GM21717 (cell line): ENCODE data around the gene OBSL1.
A peak's percentile ranks its signal among the peaks of the same experiment; 100 is the strongest.

ENCODE experiments used
- ATAC-seq: cut with Tn5 transposase; IDR thresholded peaks from one replicate; pipeline ENCODE4 v1.9.1; 2021; ENCODE audit warnings: mild to moderate bottlenecking, moderate library complexity; ENCODE audit not compliant: unreplicated experiment

Gene OBSL1

DNA sequence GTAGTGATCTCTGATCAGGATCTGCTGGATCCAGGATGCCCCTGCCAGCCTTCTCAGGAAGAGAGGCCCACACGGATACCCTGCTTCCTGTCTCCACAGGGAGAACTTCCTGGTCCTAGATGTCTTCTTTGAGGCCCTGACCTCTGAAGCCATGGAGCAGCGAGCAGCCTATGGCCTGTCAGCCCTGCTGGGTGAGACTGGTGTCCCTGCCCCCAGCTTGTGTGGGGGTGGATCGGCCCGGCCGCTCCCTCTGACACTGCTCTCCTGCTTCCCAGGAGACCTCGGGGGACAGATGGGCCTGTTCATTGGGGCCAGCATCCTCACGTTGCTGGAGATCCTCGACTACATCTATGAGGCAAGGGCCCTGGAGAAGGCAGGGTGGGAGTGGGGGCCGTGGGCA, 34.4 kb downstream of the OBSL1 start:
- ATAC-seq = no peak

DNA sequence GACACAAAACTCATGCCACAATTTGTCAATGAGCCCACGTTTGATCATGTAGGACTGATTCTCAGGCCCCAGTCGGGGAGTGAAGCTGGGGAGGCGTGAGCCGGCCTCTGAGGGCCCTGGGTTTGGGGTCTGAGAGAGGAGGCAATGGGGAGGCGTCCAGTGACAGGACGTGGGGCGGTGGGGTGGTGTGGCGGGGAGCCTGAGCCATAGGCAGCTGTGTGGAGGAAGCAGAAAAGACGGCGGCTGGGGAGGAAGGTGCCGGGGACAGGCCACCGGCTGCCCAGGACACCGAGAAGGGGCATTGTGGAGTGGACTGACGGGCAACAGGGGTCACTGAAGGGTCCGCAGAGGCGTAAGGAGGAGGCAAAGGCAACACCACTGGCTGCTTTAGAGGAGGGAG, 34.9 kb downstream of the OBSL1 start:
- no peak for ATAC-seq

DNA sequence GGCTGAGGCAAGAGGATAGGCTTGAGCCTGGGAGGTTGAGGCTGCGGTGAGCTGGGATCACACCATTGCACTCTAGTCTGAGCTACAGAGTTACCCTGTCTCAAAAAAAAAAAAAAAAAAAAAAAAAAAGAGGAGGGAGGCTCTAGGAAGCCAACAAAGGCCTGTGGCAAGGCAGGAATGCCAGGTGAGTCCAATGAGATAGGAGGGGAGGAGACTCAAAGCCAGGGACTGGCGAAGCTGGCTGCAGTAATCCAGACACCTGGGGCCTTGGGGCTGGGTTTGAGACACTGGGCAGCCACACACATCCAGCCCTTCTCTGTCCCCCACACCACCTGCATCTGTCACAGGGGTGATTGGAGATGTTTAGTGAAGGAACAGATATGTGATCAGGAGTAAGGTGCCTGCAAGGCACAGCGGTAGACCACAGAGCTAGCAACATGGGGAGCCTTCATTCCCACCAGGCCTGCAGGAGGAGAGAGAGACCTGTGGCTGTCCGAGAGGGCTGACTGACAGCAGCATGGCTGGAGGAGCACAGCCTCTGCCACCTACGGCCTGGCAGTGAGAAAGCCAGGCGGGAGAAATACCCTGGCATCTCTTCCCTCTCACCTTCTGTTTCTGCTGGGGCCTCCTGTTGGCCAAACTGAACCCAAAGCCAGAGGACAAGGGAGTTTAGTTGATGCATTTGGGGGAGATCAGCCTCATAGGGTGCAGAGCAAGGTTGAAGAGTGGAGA, 37.2 kb downstream of the OBSL1 start:
- no peak for ATAC-seq

DNA sequence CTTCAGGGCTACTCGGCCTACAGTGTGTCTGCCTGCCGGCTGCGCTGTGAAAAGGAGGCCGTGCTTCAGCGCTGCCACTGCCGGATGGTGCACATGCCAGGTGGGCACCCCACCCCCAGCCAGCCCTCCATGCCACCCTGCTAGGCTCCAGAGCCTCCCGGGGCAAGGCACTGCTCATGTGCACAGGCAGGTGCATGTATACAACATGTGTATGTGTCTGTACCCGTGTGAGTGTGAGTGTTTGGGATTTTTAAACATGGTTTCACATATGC, 39.0 kb downstream of the OBSL1 start:
- ATAC-seq = no peak

DNA sequence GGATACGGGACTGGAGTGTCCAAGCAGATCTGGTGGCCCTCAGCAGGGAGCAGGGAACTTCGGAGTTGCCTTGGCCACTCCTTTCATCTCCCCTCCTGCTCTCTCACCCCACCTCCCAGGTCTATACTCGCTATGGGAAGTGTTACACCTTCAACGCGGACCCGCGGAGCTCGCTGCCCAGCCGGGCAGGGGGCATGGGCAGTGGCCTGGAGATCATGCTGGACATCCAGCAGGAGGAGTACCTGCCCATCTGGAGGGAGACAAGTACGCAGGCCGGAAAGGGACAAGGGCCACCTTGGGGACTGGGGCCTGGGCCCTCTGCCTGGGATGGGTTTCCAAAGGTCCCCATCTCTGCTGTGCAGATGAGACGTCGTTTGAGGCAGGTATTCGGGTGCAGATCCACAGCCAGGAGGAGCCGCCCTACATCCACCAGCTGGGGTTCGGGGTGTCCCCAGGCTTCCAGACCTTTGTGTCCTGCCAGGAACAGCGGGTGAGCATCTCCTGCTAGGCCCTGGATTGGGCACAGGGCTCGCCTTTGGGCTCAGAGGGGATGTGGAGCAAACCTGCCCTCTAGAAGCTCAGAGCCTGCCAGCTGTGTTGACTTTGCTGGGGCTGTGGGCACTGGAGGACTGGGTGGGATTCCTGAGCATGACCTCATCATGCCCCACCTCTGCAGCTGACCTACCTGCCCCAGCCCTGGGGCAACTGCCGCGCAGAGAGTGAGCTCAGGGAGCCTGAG, 39.5 kb downstream of the OBSL1 start:
- no peak for ATAC-seq

DNA sequence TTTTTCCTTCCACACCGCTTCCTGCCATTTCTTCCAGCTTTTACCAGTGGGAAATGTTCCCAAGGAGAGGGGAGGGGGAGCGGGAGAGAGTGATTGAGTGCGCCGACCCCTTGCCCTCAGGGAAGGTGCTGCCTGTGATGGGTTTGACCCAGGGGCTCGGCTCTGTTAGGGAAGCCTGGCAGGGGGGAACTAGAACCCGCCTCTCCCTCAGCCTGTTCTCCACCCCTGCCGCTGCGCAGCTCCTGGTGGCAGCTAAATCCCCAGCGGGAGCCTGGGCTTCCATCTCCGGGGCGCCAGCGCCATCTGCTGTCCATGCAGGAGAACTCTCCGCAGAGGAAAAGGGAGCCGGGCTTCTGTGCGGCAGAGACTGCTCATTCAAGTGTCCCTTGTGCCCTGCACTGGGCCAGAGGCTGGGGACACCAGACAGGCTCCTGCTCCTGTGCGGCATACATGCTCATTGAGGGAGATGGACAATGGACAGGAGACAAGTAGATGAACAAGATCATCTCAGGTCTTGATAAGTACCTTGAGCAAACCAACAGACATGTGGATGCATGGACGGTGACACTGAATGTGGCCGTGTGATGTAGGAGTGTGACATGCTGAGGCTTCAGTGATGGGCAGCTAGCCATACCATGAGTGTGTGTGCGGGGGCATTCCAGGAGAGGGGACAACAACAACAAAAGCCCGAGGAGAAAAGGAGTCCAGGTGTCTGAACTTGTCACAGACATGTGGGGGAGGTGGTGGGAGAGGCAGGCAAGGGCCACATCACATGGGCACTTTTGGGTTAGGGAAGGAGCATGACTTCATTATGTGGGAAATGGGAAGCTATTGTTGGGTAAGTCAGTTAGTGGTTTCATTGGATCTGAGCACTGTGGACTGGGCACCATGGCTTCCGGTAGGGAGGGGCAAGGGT, 41.0 kb downstream of the OBSL1 start:
- ATAC-seq = peak; percentile 82

DNA sequence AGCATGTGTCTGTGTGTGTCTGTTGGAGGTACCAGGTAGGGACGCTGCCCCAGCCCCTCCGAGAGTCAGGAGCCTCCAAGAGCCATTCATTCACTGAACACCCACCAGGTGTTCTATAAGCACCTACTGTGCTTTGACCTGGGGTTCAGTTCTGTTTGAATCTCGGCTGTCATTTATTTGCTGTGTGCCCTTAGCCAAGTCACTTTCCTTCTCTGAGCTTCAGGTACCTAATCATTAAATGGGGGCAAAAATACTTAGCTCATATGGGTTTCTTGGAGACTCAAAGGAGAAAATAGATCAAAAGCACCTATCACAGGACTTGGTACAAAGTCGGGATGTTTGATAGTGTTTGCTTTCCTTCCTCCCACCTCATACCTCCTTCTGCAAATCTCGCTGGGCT, 43.9 kb downstream of the OBSL1 start:
- ATAC-seq = no peak

DNA sequence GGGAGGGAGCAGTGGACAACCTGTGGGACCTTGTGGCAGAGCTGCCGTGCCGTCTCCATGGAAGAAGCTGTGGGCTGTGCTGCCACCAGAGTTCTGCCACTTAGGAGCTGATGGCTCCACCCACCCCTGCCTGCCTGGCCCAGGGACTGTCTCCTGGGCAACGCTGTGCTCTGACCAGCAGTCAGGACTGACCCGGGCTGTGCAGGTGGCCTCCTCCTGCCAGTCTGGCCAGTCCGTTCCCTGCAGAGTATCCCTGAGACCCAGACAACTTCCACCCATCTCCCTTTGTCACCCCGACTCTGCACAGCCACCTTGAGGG, 44.3 kb downstream of the OBSL1 start:
- no peak for ATAC-seq

DNA sequence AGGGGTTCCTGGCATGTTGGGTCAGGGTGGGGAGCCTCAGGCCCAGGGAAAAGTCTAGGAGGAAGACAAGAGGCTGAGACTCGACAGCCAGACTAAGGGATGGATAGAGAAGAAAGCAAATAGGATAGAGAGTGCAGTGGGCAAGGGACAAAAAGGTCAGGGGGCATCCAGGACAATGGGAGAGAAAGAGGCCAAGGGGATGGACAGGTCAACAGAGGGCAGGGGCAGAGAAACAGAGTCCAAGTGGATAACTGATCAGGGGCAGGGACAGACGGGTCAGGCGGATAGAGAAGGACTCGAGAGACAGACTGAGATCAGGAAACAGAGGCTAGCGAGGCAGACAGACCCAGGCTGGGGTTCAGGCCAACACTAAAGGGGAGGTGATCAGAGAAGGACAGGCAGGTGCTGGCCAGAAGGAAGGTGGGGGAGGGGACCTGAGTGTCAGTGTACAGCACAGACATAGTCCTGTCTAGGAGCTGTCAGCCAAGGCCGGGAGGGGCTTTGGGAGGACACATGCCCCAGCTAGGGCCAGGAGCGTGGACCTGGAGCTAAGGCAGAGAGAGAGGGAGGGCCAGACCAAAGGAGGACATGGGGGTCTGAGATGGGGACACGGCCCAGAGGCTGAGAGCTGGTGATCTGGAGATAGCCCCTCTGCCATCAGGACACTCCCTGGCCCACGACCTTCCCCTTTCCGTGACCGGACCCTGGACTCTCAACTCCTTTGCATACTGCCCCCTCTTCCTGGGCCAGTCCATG, 44.8 kb downstream of the OBSL1 start:
- no peak for ATAC-seq

DNA sequence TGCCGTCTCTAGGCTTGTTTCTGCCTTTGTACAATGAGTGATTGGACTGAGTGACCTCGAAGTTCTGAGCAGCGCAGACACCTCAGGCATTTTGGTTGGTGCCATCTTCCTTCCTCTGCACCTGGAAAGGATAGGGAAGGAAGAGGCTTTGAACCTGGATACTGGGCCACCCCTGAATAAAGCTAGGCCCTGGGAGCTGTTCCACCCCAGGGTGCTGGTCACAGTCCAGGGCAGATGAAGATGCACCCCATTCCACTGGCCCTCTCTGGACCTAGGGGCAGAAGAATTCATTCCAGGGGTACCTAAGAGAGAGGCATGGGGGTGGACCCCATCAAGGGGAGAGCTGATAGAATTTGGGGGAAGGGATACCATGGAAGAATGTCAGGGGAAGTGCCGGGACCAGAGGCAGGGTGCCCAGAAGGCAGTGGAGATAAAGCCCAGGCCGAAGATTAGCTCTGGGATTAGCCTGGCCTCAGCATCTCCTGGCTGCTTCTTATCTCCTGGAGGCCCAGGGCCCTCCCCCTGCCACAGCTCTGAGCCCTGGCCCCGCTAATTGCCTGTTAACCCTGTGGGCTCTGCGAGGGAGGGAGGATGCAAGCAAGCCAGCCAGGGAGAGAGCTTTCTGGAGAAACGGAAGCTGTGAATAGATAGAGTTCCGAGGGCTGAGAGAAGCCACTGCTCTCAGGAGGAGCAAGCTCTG, 45.7 kb downstream of the OBSL1 start:
- ATAC-seq = no peak

DNA sequence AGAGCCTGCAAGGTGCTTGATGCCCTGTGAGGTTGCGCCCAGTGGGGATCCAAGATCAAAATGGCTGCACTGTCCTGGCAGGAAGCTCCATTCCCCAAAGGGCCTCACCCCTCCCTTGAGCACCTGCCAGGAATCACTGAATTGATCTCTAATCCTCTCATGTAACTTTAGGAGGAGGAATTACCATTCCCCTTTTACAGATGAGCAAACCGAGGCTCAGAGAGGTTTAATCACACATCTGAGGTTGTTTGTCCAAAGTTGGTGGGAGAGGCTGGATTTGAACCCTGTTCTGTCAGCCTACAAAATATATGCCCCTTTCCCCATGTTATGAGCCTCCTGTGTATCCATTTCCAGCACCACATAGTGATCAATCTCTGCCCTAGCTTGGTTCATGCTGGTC, 46.5 kb downstream of the OBSL1 start:
- ATAC-seq = no peak

DNA sequence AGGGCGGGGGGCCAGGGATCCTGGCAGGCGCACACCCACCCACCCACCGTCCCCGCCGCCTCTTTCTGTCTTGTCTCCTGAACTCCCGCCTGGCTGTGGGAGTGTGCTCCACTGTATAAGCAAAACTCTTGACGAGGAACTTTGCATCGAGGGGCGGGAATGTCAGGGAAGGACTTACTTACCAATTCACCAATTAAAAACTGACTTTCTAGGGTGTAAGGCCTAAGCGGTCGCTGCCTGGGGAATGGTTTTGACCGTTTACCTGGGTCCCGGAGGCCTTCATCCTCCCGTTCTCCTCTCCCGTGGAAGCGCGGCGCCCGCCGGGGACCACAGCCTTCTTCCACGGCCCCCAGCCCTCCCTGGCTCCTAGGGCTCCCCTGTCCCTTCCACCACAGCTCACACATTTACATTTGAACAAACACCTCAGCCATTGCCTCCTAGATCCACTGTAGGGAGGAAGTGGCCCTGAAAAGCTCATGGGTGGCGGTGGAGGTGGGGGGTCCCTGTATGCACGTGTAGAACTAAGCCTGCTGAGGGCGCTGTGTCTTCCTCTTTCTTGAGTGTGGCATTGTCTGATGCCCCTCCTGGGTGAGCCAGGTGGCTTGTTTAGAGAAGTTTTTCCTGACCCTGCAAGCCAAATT, 48.2 kb downstream of the OBSL1 start:
- ATAC-seq = no peak

DNA sequence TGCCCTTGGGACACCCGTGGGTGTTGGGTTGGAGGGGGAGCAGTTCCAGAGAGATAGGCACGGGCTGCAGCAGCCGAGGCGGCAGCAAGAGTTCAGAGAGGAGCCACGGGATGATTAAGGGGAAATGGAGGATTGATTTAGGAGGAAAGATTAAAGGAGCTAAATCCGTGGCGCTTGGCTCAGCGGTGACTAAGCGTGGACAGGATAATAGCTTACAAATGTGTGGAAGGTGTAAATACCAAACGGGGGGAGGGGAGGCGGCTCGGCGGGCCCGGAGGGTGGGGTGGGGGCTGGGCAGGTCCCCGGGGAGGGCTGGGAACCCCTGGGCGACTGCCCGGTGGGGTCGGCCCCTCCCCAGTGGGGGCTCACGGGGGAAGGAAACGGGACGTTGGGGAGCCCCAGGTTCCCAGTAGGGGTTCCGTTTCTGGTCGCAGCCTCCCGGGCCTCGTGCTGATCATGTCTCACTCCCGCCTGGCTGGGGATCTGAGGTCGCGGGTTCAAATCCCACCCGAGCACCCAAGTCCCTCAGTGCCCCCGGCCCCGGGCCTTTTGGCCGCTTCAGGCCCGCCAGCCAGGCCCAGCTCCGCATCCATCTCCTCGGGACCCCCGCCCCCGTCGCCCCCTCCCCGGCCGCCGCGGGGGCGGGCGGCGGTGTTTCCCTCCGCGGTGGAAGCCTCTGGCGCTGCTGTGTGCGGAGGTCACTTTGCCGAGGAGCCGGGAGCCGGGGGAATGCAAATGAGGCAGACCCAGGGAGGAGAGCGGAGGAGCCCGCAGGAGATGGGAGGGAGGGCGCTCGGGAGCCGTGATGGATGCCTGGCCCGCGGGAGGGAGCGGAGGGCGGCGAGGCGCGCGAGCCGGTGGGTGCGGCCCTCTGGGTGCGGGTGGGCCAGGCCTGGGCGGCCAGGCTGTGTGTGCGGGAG, 49.0 kb downstream of the OBSL1 start:
- no peak for ATAC-seq

DNA sequence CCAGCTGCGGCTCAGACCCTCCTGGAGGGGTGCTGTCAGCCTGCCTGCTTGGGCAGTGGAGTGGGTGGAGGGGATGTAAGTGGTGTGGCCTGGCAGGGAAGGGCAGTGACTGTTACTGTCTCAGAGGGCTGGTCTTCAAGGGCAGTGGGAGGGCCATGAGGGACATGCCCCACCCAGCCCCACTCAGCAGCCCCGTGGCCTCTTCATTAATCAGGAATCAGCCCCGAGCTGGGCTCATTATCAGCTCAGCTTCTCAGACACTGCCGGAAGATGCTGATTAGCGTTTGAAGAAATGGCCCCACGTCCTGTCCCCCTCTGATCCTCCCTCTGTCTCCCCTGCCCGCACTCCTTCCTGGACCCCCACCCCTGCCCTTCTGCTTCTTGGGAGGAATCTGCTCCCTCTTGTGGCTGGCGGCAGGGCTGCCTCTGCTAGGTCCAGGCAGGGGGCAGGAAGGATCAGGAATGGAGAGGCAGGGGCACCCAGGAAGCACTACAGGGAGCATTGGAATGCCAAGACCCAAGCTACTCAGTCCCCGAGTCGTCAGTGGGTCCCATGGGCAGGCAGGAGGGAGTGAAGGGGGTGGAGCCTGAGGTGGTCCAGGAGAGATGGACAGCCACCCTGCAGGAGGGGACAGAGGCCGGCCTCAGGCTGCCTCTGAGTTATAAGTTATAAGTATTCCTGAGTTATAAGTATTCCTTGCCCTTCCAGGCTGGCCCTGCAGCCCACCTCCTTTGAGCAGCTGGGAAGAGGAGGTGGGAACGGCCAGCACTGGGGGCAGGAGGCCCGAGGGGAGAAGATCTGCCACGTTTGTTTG, 50.1 kb downstream of the OBSL1 start:
- no peak for ATAC-seq

DNA sequence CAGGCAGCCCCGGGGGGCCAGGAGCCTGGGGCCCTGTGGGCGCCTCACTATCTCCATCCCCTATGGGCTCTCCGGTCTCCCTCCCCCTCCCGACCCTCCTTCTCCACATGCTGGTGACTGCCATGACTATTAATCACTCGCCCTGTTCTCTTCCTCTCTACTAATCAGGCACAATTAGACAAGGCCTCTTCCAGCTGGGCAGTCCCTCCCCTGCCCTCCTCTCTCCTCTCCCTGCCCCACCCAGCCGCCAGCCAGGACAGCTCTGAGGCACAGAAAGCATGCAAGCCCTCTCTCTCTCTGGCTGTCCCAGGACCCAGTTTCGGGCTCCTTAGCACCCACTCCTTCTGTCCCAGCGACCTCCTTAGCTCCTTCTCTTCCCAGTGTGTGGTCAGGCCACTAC, 51.3 kb downstream of the OBSL1 start:
- no peak for ATAC-seq

DNA sequence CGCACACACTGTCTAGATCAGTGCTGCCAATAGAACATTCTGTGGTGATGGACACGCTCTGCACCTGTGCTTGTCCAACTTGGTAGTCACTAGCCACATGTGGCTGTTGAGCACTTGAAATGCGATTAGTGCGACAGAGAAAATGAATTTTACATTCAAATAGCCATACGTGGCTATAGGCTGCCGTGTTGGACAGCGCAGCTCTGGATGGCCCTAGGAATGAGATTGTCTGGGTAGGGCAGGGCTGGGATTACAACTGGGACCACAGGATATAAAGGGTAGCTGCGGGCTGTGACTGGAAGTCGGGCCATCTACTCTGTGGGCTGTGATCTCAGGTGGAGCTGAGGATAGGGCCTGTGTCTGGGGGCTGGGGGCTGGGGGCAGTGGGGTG, 51.8 kb downstream of the OBSL1 start:
- ATAC-seq = no peak

DNA sequence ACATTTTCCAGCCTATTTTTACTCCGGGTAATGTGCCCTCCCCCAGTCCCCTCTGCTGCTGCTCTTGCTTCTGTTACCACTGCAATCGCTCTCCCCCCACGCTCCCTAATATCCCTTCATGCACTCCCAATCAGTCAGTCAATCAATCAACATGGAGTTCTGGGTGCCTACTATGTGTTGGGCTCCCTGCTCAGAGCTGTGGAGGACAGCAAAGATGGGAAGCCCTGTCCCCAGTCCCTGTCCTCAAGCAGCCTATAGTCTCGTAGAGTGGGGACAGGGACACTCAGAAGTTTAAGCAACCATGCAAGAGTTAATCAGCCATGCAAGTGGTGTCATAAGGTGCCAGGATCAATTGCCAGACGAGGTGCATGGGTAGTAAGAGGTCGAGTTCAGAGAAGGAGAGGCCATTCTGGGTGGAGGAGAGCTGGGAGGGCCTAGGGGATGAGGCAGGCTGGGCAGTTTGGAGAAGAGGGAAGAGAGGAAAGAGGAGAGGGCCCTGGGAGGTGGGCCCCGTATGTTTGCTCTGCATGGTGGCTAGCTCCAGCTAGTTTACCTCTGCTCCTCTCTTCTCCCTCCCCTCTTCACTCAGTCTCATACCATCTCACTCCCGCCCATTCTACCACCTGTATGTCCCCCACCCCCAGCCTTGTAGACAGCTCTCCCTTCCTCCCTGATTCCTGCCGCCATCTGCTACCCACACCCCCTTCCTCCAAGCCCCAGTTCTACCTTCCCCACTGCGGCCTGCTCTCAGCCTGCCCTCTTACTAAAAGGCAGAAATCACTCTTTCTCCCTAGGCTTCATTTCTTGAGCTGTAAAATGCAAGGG, 53.2 kb downstream of the OBSL1 start:
- no peak for ATAC-seq
